Stimulated activated CD8-positive, alpha-beta memory T cell treated with anti-CD3 and anti-CD28 coated beads, Interleukin-7, amount 100 ng/mL, for 4 hours (primary cell): Measurements from ENCODE around the gene EQTN.
"Not testable (repeated sequence)": the region's sequence is repeated elsewhere in the genome, so short reads cannot be mapped to it uniquely, and the experiment has no call there.

ENCODE experiments used
- DNase-seq, 2 donors: peaks; one replicate each; pipeline ENCODE4 v3.0.0-alpha.2; 2020; ENCODE audit warnings: low read depth in 2 of 2

The EQTN gene

GRCh38 chr9:27293996-27294395 lies 3.0 kb downstream of the EQTN start:
- no peak for DNase-seq

- no peak for DNase-seq
Measured at GRCh38 chr9:27292659-27293405, 4.1 kb downstream of the EQTN start.

GRCh38 chr9:27291292-27291691 lies 5.7 kb downstream of the EQTN start:
- DNase-seq, result no peak

GRCh38 chr9:27282269-27282668 lies 14.7 kb downstream of the EQTN start:
- no peak for DNase-seq

- DNase-seq, result no peak
Measured at GRCh38 chr9:27280860-27281259, 16.1 kb downstream of the EQTN start.

GRCh38 chr9:27280249-27280648 lies 16.7 kb downstream of the EQTN start:
- no peak for DNase-seq

GRCh38 chr9:27279611-27280010 lies 17.3 kb downstream of the EQTN start:
- no peak for DNase-seq

GRCh38 chr9:27278374-27278773 lies 18.6 kb downstream of the EQTN start:
- DNase-seq, result no peak

GRCh38 chr9:27276193-27277030 lies 20.5 kb downstream of the EQTN start:
- no peak for DNase-seq

- DNase-seq, result no peak
Measured at GRCh38 chr9:27273186-27273585, 23.8 kb downstream of the EQTN start.

- DNase-seq, result no peak
Measured at GRCh38 chr9:27272103-27272502, 24.8 kb downstream of the EQTN start.

- DNase-seq, result no peak
Measured at GRCh38 chr9:27261517-27262211, 35.3 kb downstream of the EQTN start.

GRCh38 chr9:27260789-27261516 lies 36.0 kb downstream of the EQTN start:
- DNase-seq, result no peak

- DNase-seq, result no peak
Measured at GRCh38 chr9:27258662-27259061, 38.3 kb downstream of the EQTN start.

- no peak for DNase-seq
Measured at GRCh38 chr9:27248702-27249101, 48.2 kb downstream of the EQTN start.

GRCh38 chr9:27247756-27248155 lies 49.2 kb downstream of the EQTN start:
- DNase-seq, result no peak

- DNase-seq, result not testable (repeated sequence)
Measured at GRCh38 chr9:27239648-27240047, 57.3 kb downstream of the EQTN start.
